ENCODE data around the gene ESR1.
A peak's percentile ranks its signal among the peaks of the same experiment; 100 is the strongest.

ESR1 gene

GRCh38 chr6:152118224-152118623 is 310.7 kb downstream of the ESR1 start:
- H3K4me2 ChIP-seq (ENCODE audit: low read depth, low read length): peak overlapping the region; percentile 63; the same call in 1 of the 2 replicates
- no peak for TF ChIP-seq CTCF (IDR thresholded peaks at IDR 0.05; ENCODE audit: low read length)
- no peaks in the 10 kb centered on the region for H3K9me3 ChIP-seq (replicated peaks; ENCODE audit: insufficient read depth, low read length)

GRCh38 chr6:152118678-152119077 is 311.2 kb downstream of the ESR1 start:
- Histone ChIP-seq H4K20me1 (ENCODE audit: insufficient read depth, low read length) (no peaks in the 10 kb centered on the region), H3K9ac (ENCODE audit: low read length) (no peak overlapping the region), H2AFZ (ENCODE audit: low read length) (no peak overlapping the region), H3K27ac (ENCODE audit: low read length) (no peak overlapping the region), H3K4me3 (ENCODE audit: low read length) (no peak overlapping the region), H3K27me3 (replicated peaks; ENCODE audit: insufficient read depth, low read length) (no peaks in the 10 kb centered on the region), H3F3A (ENCODE audit: insufficient read depth, low read length) (peaks cover 7% of the 10 kb centered on the region), H3K4me1 (ENCODE audit: low read length) (peaks cover 12% of the 10 kb centered on the region; the same call in 1 of the 2 replicates), H3K9me3 (replicated peaks; ENCODE audit: insufficient read depth, low read length) (no peaks in the 10 kb centered on the region), H3K36me3 (replicated peaks; ENCODE audit: insufficient read depth, low read length) (no peaks in the 10 kb centered on the region), H3K79me2 (ENCODE audit: low read length) (no peaks in the 10 kb centered on the region), H3K9me2 (replicated peaks; ENCODE audit: insufficient read depth, low read length) (no peaks in the 10 kb centered on the region), H3K4me2 (ENCODE audit: low read depth, low read length) (no peak overlapping the region)
- peak; percentile 21 for DNase-seq
- no peak; the same call in 1 of the 2 replicates for TF ChIP-seq CTCF (IDR thresholded peaks at IDR 0.05; ENCODE audit: low read length)
- TF ChIP-seq EZH2 (optimal IDR thresholded peaks at IDR 0.05; ENCODE audit: low read depth, low read length): no peak
- TF ChIP-seq EZH2phosphoT487 (IDR thresholded peaks at IDR 0.05; ENCODE audit: low read length): no peak

More at GRCh38 chr6:152118224-152118623, 310.7 kb downstream of the ESR1 start:
- Histone ChIP-seq H3F3A (ENCODE audit: insufficient read depth, low read length) (peaks cover 7% of the 10 kb centered on the region), H3K9me2 (replicated peaks; ENCODE audit: insufficient read depth, low read length) (no peaks in the 10 kb centered on the region), H3K36me3 (replicated peaks; ENCODE audit: insufficient read depth, low read length) (no peaks in the 10 kb centered on the region), H2AFZ (ENCODE audit: low read length) (no peak overlapping the region), H3K4me3 (ENCODE audit: low read length) (no peak overlapping the region), H4K20me1 (ENCODE audit: insufficient read depth, low read length) (no peaks in the 10 kb centered on the region), H3K4me1 (ENCODE audit: low read length) (peaks cover 12% of the 10 kb centered on the region; the same call in 1 of the 2 replicates), H3K27me3 (replicated peaks; ENCODE audit: insufficient read depth, low read length) (no peaks in the 10 kb centered on the region), H3K27ac (ENCODE audit: low read length) (peak overlapping the region; percentile 55; the same call in 1 of the 2 replicates), H3K79me2 (ENCODE audit: low read length) (no peaks in the 10 kb centered on the region), H3K9ac (ENCODE audit: low read length) (peak overlapping the region; percentile 9; the same call in 1 of the 2 replicates)
- no peak for DNase-seq

GRCh38 chr6:152119831-152120230 is 312.3 kb downstream of the ESR1 start:
- no peak for TF ChIP-seq EZH2phosphoT487 (IDR thresholded peaks at IDR 0.05; ENCODE audit: low read length)
- no peak for TF ChIP-seq EZH2 (optimal IDR thresholded peaks at IDR 0.05; ENCODE audit: low read depth, low read length)
- no peak for TF ChIP-seq CTCF (IDR thresholded peaks at IDR 0.05; ENCODE audit: low read length)
- no peaks in the 10 kb centered on the region for H3K27me3 ChIP-seq (replicated peaks; ENCODE audit: insufficient read depth, low read length)
- no peak for DNase-seq
- H4K20me1 ChIP-seq (ENCODE audit: insufficient read depth, low read length): no peaks in the 10 kb centered on the region
- H3K9ac ChIP-seq (ENCODE audit: low read length): no peak overlapping the region
- no peaks in the 10 kb centered on the region for H3K36me3 ChIP-seq (replicated peaks; ENCODE audit: insufficient read depth, low read length)
- H3K9me3 ChIP-seq (replicated peaks; ENCODE audit: insufficient read depth, low read length): no peaks in the 10 kb centered on the region
- H3K79me2 ChIP-seq (ENCODE audit: low read length): no peaks in the 10 kb centered on the region
- no peak overlapping the region for H3K4me2 ChIP-seq (ENCODE audit: low read depth, low read length)
- no peaks in the 10 kb centered on the region for H3K9me2 ChIP-seq (replicated peaks; ENCODE audit: insufficient read depth, low read length)
- H3F3A ChIP-seq (ENCODE audit: insufficient read depth, low read length): peaks cover 7% of the 10 kb centered on the region
- no peak overlapping the region for H3K4me3 ChIP-seq (ENCODE audit: low read length)
- H3K4me1 ChIP-seq (ENCODE audit: low read length): peaks cover 12% of the 10 kb centered on the region; the same call in 1 of the 2 replicates
- H3K27ac ChIP-seq (ENCODE audit: low read length): no peak overlapping the region
- H2AFZ ChIP-seq (ENCODE audit: low read length): no peak overlapping the region

Measured in MM.1S (cell line).